Right renal cortex interstitium (tissue), 3 donors: ENCODE data around the gene DNASE1L3. TPM values are rescaled to one million over a fixed set of nuclear protein-coding genes. Genes with fewer than 3 reads are reported as not detected.
"Not testable (repeated sequence)": the region's sequence is repeated elsewhere in the genome, so short reads cannot be mapped to it uniquely, and the experiment has no call there.

Source experiments
- DNase-seq, 3 donors: peaks; one replicate each; pipeline ENCODE4 v3.0.0-alpha.2; 2013; ENCODE audit warnings: low read depth in 3 of 3, low spot score in 2 of 3
- polyA plus RNA-seq, 3 donors: library from polyadenylated mRNA; unstranded; fragments of 120-200 nt; gene quantifications; one replicate each; pipeline ENCODE4 v1.2.1, GENCODE V29; 2013; ENCODE audit not compliant: insufficient read length in 3 of 3

DNASE1L3 gene
- polyA plus RNA-seq: 10 to 100 TPM in 1 of 3 donors, 1 to 10 TPM in 2; 4.3 to 14.0 (median 4.5) TPM

DNA sequence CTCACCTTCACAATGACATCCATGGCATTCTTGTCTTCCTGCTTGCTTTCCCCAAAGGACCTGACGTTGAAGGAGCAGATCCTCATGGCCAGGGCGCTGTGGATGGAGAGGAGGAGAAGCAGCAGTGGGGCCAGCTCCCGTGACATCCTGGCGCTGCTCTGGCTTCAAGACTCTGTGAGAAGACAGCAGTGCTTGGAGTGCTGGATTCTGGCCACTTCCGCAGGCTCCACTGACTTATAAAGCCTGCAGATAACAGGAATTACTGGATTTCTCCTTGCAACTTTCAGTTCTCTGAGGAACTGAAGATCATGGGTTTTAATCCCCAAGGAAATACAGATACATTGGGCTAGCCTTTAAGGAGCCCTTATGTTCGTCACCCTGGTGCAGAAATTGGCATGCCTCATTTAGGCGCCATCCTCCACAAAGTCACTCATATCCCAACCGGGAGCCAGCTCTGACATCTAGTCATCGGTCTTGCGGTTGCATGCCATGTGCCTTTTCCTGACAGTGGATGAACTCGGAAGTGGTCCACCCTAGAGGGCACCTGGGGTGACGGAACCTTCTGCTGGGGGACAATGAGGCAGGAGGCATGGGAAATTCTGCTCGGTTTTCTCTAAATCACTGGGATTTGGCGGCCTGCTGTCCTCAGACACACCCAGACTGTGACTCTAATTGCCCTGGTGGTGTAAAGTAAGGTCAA is at the start of gene DNASE1L3:
DNASE1L3 (minus strand) TSS at position 212 of the 700 bp plus-strand sequence; CDS start at position 146, 66 bp downstream.
- DNase-seq: no peak

DNA sequence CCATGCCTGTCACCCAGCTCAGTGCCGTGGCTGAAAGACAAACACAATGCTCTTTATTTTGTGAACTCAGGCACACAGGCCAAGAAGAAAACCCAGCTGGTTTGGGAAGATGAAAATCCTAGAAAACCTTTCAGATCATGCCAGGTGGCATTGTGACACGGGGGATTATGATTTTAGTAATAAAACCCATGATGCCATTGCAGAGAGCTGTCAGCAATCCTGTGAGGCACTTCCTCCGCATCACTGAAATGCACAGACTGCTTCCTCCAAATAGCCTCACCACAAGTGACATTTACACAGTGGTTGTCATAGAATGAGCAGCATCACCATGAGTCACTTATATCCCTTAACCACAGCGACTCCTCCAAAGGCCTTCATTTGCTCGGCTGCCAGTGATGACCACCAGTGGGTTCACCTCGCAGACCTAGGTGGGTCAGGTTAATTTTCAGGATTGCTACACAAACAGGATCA is 49.5 kb upstream of the DNASE1L3 start:
- DNase-seq: no peak

DNA sequence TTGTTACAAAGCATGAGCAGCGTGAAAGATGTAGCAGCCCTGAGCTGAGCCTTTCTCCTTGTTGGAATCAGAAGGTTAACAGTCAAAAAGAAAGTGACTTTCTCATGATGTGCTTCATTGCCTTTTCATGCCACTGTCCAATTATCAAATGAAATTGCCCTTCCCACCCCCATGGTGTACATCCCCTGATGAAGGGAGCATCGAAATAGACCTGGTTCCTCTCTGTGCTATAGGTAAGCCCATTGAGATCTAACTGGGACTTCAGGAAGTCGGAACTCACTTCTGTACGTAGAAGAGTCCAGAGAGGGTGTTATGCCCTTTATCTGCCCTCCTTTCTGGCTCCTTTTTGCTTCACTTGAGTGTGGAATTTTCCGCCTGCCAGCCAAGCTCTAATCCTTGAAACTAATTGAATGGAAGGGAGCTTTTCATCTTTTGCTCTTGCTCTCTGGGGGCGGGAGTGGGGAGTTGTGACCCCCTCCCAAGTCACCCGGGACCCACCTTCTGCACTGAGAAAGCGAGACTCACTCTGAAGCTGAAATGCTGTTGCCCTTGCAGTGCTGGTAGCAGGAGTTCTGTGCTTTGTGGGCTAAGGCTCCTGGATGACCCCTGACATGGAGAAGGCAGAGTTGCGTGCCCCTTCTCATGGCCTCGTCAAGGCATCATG is 47.8 kb upstream of the DNASE1L3 start:
- DNase-seq: no peak

GRCh38 chr3:58256511-58256910 is 45.7 kb upstream of the DNASE1L3 start:
- no peak for DNase-seq

- no peak for DNase-seq
Measured at GRCh38 chr3:58256061-58256460, 45.3 kb upstream of the DNASE1L3 start.

GRCh38 chr3:58254144-58254543 is 43.4 kb upstream of the DNASE1L3 start:
- DNase-seq: no peak

- no peak for DNase-seq
Measured at GRCh38 chr3:58251631-58252035, 40.9 kb upstream of the DNASE1L3 start.

DNA sequence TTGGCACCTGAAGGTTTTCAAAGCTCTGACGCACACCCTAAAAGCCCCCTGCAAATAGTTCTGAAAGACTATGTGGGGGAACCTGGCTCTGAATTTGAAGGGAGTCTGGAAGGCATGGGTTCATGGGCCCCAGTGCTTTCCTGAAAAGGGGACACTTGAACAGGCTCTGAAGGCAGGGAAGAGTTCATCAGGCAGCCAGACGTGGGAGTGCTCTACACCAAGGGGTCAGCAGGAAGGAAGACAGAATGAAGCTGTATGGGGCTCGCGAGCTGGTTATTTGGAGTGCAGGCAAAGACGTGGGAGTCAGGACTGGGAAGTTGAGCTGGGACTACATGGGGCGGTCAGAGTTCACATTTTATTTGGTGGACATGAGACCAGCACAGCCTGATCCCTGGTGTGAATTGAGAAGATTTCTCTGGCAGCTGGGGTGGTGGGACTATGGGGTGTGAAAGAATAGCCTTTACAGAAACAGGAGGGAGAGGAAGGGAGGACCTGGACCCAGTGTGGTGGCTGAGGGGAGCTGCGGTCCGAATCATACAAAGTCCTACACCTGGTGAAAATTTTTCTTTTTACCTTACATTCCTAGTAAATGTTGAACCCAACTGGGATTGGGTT is 39.4 kb upstream of the DNASE1L3 start:
- DNase-seq: peak in 1 of 3 donors; percentile 39

GRCh38 chr3:58249358-58250092 is 38.8 kb upstream of the DNASE1L3 start:
- no peak for DNase-seq

GRCh38 chr3:58246148-58247047 is 35.6 kb upstream of the DNASE1L3 start:
- DNase-seq: no peak

DNA sequence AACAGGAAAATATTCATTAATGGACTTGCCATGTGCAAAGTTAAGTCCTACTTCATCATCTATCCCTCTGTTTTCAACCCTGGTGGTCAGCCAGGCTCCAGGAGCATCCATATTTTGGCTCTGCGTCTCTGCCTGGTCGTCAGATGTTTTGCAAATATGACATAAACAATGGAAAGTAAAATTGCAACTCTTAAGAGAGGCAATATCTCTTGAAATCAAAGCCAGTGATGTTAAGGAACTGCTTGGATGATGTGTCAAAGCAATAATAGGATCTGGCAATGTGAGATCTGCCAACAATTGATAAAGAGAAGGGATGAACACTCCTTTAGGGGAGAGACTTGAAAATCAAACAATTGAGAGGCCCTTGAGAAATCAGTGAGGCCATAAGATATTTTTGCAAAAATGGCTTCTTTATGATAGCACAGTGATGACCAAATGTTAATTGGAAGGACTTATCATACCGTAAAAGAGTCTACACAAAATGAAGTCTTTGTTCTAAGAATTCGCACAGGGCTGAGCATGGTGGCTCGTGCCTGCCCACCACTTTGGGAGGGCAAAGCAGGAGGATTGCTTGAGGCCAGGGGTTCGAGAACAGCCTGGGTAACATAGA is 33.3 kb upstream of the DNASE1L3 start:
- no peak for DNase-seq

DNA sequence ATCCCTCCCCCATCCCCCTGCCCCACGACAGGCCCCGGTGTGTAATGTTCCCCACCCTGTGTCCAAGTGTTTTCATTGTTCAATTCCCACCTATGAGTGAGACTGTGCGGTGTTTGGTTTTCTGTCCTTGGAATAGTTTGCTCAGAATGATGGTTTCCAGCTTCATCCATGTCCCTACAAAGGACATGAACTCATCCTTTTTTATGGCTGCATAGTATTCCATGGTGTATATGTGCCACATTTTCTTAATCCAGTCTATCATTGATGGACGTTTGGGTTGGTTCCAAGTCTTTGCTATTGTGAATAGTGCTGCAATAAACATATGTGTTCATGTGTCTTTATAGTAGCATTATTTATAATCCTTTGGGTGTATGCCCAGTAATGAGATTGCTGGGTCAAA is 32.1 kb upstream of the DNASE1L3 start:
- not testable (repeated sequence) for DNase-seq

DNA sequence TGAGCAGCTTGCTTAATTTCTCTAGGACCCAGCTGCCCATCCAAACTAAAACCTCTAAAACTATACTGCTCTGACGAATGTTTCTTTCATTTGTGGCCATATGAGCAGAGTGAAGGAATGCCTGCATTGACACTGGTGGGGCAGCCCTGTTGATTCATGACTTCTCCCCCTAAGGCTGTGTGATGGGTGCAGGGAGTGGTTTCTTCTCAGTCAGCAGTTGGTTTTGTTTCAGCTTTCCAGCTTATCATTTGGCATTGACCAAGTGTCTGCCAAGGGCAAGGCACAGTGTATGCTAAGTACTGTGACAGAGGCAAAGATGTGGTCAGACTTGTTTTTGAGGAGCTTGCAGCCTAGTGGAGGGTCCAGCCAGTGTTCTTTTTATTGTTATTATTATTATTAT is 31.6 kb upstream of the DNASE1L3 start:
- DNase-seq: no peak

GRCh38 chr3:58241306-58242044 is 30.7 kb upstream of the DNASE1L3 start:
- DNase-seq: no peak

GRCh38 chr3:58238830-58239229 is 28.1 kb upstream of the DNASE1L3 start:
- DNase-seq: no peak

- no peak for DNase-seq
Measured at GRCh38 chr3:58237941-58238681, 27.3 kb upstream of the DNASE1L3 start.

DNA sequence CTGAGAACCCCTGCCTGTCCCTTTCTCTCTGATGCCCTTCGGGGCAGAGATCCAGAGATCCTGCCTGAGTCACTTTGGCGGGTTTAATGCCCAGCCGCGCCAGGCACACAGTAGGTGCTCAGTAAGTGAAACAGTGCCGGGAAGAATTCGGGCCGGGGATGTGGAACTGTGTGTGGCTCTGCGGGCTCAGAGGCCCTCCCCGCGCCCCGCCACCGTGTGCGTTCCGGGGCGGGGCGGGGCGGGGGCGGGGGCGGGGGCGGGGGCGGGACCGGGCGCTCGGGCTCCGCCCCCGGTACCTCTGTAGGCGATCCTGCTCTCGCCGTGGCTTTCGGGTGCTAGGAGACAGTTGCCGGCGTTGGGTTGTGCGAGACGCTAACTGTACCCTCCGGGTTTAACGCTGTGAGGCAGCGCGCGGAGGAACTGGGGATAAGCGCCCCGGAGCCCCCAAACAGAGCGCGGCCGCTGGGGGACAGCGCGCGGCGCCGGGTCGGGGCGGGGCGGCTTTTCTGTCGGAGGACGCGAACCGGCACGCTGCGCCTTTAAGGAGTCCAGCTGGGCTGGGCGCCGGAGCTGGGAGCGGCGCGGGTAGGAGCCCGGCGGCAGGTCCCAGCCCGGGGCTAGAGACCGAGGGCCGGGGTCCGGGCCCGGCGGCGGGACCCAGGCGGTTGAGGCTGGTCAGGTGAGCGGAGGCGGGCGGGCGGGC is 26.6 kb upstream of the DNASE1L3 start, which contains the start of gene ABHD6:
ABHD6 (plus strand) TSS at position 555 of the 703 bp plus-strand sequence. CDS start 18,795 bp downstream, outside the sequence.
- no peak for DNase-seq
